IPS-18a (cell line): Measurements from ENCODE around the gene RAD21L1.

ENCODE experiments used
- H3K27ac ChIP-seq: one replicate; pipeline ENCODE4 v1.5.1; 2013; ENCODE audit warnings: low read length
- H3K27me3 ChIP-seq: one replicate; pipeline ENCODE4 v1.6.1; 2013; ENCODE audit warnings: mild to moderate bottlenecking, low read length; ENCODE audit not compliant: control insufficient read depth, insufficient read depth
- H3K36me3 ChIP-seq: one replicate; pipeline ENCODE4 v1.6.1; 2013; ENCODE audit warnings: low read depth, low read length; ENCODE audit not compliant: control insufficient read depth
- H3K4me1 ChIP-seq: one replicate; pipeline ENCODE4 v1.6.1; 2013; ENCODE audit warnings: low read depth, low read length; ENCODE audit not compliant: control insufficient read depth
- H3K4me3 ChIP-seq: one replicate; pipeline ENCODE4 v1.5.1; 2013; ENCODE audit warnings: low read length
- H3K9ac ChIP-seq: one replicate; pipeline ENCODE4 v1.6.1; 2013; ENCODE audit warnings: mild to moderate bottlenecking, low read length, moderate library complexity
- H3K9me3 ChIP-seq: one replicate; pipeline ENCODE4 v1.6.1; 2013; ENCODE audit warnings: low read depth, low read length; ENCODE audit not compliant: control insufficient read depth

The RAD21L1 gene

DNA sequence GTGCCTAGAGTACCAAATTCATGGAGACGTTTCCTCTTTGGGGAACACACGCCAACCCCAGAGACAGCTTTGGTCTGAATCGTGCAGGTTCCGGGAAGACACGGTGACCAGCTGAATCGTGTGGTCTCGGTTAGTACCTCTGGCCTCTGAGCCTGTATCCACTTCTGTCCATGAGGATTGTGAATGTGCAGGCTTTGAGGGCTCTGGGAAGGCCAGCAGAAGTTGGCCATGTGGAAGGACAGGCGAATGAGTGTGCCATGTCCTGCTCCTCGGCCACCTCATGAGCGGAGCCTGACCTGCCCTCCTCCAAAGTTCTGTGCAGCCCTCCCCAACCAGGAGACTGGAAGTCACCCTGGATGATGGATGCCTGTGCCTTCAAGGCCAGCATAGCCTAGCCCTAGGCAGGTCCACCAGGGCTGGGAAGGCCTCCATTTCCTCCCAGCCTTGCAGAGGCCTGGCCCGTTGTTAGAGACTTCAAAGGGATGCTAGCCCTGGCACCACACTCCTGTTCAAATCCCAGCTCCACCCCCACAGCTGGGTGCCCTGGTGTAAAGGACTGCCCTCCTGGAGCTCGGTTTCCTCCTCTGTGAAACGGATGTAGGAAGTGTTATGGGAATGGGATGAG, 39.4 kb upstream of the RAD21L1 start:
- H3K27ac ChIP-seq: no peak overlapping the region
- peaks cover 12% of the 10 kb centered on the region for H3K4me1 ChIP-seq
- no peaks in the 10 kb centered on the region for H3K9me3 ChIP-seq
- H3K36me3 ChIP-seq: no peaks in the 10 kb centered on the region
- no peak overlapping the region for H3K9ac ChIP-seq
- no peak overlapping the region for H3K4me3 ChIP-seq
- peaks cover 37% of the 10 kb centered on the region for H3K27me3 ChIP-seq

DNA sequence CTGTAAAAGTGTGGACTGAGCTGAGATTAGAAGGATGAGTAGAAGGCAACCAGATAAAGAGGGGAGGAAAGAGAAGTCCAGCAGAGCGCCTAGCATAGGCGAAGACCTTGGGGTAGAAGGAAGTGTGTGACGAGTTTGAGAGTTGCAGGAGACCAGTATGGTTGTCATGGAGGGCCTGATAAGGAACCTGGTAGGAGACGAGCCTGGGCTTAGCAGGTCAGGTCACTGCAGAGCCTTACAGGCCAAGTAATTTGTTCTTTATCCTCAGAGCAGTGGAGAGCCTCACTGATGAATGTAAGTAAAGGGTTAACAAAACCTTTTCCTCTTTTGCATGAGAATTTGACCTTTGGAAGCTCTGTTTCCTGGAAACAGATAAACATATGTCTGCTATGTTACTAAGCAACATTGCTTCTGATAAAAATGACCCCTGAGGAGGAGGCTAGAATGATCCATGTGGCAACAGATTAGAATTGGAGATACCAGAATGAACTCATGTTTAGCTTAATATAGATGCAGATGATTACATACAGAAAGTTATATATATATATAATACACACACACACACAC, 38.2 kb upstream of the RAD21L1 start:
- no peak overlapping the region for H3K27ac ChIP-seq
- H3K9ac ChIP-seq: no peak overlapping the region
- H3K27me3 ChIP-seq: peaks cover 34% of the 10 kb centered on the region
- H3K4me3 ChIP-seq: no peak overlapping the region
- peaks cover 6% of the 10 kb centered on the region for H3K4me1 ChIP-seq
- no peaks in the 10 kb centered on the region for H3K9me3 ChIP-seq
- no peaks in the 10 kb centered on the region for H3K36me3 ChIP-seq

DNA sequence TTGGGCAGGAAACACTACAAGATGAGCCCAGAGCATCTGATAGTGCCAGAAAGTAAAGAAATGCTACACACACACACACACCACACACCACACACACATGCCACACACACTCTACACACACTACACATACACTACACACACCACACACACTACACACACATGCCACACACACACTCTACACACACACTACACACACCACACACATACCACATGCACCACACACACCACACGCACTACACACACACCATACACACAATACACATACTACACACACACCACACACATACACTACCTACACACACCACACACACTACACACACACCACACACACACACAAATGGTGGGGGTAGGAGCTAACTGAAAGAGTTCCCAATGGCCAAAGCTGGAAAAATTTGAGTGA, 37.5 kb upstream of the RAD21L1 start:
- H3K27me3 ChIP-seq: peaks cover 27% of the 10 kb centered on the region
- no peaks in the 10 kb centered on the region for H3K9me3 ChIP-seq
- H3K27ac ChIP-seq: no peak overlapping the region
- H3K36me3 ChIP-seq: no peaks in the 10 kb centered on the region
- H3K9ac ChIP-seq: no peak overlapping the region
- peaks cover 6% of the 10 kb centered on the region for H3K4me1 ChIP-seq
- H3K4me3 ChIP-seq: no peak overlapping the region

DNA sequence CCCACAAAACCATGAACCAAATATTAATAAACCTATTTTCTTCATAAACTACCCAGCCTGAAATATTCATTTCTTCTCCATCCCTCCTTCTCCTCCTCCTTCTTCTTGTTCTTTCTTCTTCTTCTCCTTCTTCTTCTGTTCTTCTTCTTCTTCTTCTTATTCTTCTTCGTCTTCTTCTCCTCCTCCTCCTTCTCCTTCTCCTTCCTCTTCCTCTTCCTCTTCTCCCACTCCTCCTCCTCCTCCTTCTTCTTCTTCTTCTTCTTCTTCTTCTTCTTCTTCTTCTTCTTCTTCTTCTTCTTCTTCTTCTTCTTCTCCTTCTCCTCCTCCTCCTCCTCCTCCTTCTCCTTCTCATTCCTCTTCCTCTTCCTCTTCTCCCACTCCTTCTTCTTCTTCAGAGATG, 36.0 kb upstream of the RAD21L1 start:
- H3K9ac ChIP-seq: no peak overlapping the region
- peaks cover 12% of the 10 kb centered on the region for H3K27me3 ChIP-seq
- no peak overlapping the region for H3K27ac ChIP-seq
- H3K9me3 ChIP-seq: no peaks in the 10 kb centered on the region
- no peaks in the 10 kb centered on the region for H3K36me3 ChIP-seq
- H3K4me1 ChIP-seq: peaks cover 6% of the 10 kb centered on the region
- H3K4me3 ChIP-seq: no peak overlapping the region

DNA sequence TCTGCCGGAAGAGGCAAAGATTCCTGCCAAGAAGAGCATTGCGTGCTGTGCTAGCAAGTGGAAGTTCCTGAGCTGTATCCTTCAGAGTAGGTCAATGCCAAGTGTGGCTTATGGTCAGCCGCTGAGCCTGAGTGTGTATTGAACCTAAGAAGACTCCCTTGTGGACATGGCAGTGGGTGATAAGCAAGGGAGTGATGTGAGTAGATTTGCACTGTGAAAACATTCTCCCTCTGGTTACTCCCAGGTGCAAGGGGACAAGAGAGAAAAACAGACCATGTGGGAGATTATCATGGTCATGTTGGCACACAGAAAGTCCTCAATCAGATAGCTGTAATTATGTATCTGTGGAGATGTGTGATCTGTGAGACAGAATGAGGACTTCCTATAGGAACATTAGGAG, 35.0 kb upstream of the RAD21L1 start:
- H3K27me3 ChIP-seq: peaks cover 11% of the 10 kb centered on the region
- H3K27ac ChIP-seq: no peak overlapping the region
- no peaks in the 10 kb centered on the region for H3K9me3 ChIP-seq
- H3K9ac ChIP-seq: no peak overlapping the region
- no peak overlapping the region for H3K4me3 ChIP-seq
- no peaks in the 10 kb centered on the region for H3K36me3 ChIP-seq
- H3K4me1 ChIP-seq: peaks cover 6% of the 10 kb centered on the region

DNA sequence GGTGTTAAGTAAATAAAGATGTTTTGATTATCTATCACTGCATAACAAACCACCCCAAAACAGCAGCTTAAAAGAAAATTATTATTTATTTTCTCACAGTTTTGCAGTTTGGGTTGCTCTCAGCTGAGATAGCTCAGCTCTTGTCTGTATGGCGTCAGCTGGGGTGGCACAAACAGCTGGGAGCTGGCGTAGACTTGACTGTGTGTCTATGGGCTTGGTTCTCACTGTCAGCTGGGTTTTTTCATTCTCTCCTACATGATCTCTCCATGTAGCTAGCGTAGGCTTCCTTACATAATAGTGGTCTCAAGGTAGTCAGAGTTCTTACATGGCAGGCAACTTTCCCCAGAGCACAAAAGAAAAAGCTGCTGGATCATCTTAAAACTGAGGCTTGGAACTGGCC, 34.5 kb upstream of the RAD21L1 start:
- Histone ChIP-seq H3K27me3 (peaks cover 6% of the 10 kb centered on the region), H3K36me3 (no peaks in the 10 kb centered on the region), H3K27ac (no peak overlapping the region), H3K4me3 (no peak overlapping the region), H3K4me1 (peaks cover 6% of the 10 kb centered on the region), H3K9me3 (no peaks in the 10 kb centered on the region), H3K9ac (no peak overlapping the region)

DNA sequence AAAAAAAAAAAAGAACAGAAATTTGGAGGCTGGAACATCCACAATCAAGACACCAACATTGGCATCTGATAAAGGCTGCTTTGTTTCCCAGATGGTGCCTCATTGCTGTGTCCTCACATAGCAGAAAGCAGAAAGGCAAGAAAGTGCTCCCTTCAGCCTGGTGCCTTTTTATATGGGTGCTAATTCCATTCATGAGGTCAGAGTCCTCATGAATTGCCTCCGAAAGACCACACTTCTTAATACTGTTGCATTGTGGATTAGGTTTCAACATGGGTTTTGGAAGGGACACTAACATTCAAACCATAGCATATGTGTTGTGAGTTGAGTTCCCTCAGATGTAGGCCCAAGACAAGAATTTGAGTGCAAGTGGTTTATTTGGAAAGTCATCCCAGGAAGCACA, 30.6 kb upstream of the RAD21L1 start:
- H3K36me3 ChIP-seq: no peaks in the 10 kb centered on the region
- H3K4me1 ChIP-seq: no peaks in the 10 kb centered on the region
- H3K9me3 ChIP-seq: no peaks in the 10 kb centered on the region
- H3K4me3 ChIP-seq: no peak overlapping the region
- no peaks in the 10 kb centered on the region for H3K27me3 ChIP-seq
- H3K27ac ChIP-seq: no peak overlapping the region
- H3K9ac ChIP-seq: no peak overlapping the region

DNA sequence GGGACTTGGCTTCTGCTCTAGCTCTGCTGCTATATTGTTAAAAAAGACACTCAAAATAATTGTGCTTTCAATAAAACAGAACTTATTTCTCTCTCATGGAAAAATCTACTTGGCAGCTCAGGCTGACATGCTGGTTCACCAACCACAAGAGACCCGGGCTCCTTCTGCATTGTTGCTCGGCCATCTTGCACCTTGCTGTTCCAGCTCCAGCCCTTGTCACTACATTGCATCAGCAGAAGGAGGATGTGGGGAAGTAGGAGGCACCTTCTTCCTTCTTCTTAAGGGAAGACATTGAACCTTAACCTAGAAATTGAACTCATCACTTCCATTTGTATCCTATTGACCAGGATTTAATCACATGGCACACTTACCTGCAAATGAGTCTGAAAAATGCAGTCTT, 29.2 kb upstream of the RAD21L1 start:
- H3K27me3 ChIP-seq: no peaks in the 10 kb centered on the region
- H3K9ac ChIP-seq: no peak overlapping the region
- no peak overlapping the region for H3K4me3 ChIP-seq
- H3K9me3 ChIP-seq: no peaks in the 10 kb centered on the region
- H3K36me3 ChIP-seq: no peaks in the 10 kb centered on the region
- H3K27ac ChIP-seq: no peak overlapping the region
- no peaks in the 10 kb centered on the region for H3K4me1 ChIP-seq

DNA sequence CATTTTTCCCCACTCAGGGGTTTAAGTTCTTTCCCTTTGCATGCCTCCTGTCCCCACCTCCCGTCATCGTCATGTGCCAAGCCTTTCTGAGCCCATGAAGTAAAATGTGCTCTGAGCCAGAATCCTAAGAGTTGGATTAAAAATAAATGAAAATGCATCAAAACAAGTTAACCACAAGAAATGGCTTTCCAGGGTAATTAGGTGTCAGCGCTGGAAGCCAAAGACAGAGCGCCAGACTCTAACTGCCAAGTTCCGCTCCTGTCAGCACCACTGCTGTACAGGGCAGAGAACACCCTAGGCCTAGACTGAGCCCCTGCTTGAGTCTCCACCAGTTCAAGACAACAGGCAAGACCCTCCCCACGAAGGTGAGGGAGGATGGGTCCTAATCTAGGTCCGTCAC, 28.0 kb upstream of the RAD21L1 start:
- no peaks in the 10 kb centered on the region for H3K27me3 ChIP-seq
- H3K36me3 ChIP-seq: no peaks in the 10 kb centered on the region
- no peak overlapping the region for H3K9ac ChIP-seq
- no peak overlapping the region for H3K4me3 ChIP-seq
- H3K4me1 ChIP-seq: no peaks in the 10 kb centered on the region
- H3K9me3 ChIP-seq: no peaks in the 10 kb centered on the region
- no peak overlapping the region for H3K27ac ChIP-seq

DNA sequence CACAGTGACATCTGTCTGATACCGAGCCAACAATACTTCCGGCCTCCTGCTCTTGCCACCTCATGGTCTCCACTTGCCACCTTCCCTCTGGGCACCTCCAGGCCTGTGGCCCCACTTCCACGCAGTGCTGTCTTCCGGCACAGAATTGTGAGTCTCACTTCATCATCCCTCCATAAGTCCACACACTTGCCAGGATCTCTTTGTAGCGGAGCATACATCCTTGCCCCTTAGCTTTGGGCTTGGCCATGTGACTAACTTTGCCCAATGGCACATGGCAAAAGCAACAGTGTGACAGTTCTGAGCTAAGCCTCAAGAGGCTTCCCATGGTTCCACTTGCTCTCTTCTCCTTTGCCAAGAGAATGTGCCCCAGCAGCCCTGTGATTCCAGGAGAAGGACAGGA, 27.1 kb upstream of the RAD21L1 start:
- Histone ChIP-seq H3K9me3 (no peaks in the 10 kb centered on the region), H3K4me1 (no peaks in the 10 kb centered on the region), H3K4me3 (no peak overlapping the region), H3K27ac (no peak overlapping the region), H3K9ac (no peak overlapping the region), H3K36me3 (no peaks in the 10 kb centered on the region), H3K27me3 (no peaks in the 10 kb centered on the region)

DNA sequence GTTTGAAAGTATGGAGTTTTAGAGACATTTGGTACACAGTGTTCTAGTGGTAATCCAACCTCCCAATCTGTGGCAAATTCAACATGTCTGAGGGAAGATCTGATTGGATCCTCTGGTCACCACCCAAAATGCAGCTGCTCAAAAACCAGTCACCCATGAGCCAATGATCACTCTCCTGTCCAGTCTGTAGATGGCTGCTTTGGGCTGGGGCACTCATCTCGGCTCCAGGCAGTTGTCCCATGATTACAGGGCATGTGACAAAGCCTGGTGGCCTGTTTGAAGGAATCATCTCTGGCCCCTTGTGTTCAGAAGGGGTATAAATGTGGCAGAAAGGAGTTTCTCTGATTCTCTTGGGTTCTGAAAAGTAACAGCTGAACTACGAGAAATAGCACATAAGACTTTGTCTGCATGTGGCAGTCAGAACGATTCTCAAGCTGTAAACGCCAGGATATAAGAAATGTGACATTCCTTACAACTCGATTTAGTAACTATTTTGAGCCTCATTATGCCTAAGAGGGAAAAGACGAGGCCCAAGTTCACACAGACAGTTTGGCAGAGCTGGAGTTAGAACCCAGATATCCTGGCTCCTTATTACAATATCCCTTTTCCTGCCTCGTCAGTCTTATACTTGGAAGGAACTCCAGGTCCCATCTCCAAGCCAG, 26.5 kb upstream of the RAD21L1 start:
- no peak overlapping the region for H3K4me3 ChIP-seq
- H3K36me3 ChIP-seq: no peaks in the 10 kb centered on the region
- no peaks in the 10 kb centered on the region for H3K27me3 ChIP-seq
- no peak overlapping the region for H3K9ac ChIP-seq
- no peaks in the 10 kb centered on the region for H3K9me3 ChIP-seq
- no peaks in the 10 kb centered on the region for H3K4me1 ChIP-seq
- H3K27ac ChIP-seq: no peak overlapping the region

DNA sequence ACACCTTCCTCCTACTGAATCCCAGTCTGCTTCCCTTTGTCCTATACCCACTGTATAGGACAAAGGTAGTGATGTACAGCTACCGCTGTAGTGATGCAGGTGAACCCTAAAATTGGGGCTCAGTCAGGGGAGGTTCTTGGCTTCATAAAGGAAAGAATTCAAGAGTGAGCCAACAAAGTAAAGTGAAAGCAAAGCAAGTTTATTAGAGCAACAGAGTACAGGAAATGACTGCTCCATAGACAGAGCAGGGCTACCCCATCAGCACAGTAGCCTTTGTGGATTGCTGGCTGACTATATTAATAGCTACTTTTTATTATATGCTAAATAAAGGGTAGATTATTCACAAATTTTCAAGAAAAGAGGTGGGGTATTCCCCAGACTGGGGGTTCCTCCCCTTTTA, 25.9 kb upstream of the RAD21L1 start:
- H3K9me3 ChIP-seq: no peaks in the 10 kb centered on the region
- no peak overlapping the region for H3K9ac ChIP-seq
- no peak overlapping the region for H3K4me3 ChIP-seq
- H3K27me3 ChIP-seq: no peaks in the 10 kb centered on the region
- H3K27ac ChIP-seq: no peak overlapping the region
- H3K4me1 ChIP-seq: no peaks in the 10 kb centered on the region
- H3K36me3 ChIP-seq: no peaks in the 10 kb centered on the region
